ENCODE data around the gene ASS1.

The ASS1 gene

GRCh38 chr9:130537346-130538050 lies 92.7 kb downstream of the ASS1 start:
- no peak for DNase-seq

DNA sequence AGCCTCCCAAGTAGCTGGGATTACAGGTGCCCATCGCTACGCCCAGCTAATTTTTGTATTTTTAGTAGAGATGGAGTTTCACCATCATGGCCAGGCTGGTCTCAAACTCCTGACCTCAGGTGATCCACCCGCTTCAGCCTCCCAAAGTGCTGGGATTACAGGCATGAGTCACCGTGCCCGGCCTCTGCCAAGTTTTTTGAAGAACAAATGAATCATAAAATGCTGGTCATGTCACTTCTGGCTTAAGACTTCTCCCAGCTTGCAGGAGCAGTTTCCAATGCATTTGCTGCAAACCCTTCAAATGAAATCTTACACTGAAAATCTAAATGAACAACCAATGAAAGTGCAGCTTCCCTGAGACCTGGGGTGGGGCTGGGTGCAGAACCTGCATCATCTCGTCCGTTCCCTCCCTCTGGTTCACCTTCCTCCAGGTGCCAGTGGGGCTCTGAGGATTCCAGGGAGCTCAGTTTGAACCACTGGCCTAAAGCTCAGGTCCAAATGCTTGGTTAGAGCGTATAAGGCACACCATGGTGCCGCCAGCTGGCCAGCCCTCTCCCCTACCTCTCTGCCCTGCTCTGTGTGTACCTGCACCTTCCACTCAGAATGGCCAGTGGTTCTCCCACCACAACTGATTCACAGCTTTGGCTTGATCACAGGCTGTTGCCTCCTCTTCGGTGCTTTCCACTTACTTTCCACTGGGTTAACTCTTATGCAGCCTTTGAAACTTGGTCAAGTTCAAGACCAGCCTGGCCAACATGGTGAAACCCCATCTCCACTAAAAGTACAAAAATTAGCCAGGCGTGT lies 94.9 kb downstream of the ASS1 start:
- no peak for DNase-seq

DNA sequence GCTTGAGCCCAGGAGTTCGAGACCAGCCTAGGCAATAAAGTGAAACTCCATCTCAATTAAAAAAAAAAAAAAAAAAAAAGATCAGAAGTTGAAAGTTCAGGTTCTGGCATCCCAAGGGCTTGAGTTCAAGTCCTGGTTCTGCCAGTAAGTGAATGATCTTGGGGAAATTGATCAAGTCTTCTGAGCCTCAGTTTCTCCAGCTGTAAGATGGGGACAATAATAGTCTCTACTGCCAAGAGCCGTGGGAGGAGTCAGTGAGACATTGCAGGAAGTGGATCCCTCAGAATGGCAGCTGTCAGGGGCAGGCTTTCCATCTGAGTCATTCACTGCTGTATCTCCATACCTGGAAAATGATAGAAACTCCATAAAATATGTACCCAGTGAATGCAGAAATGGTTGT lies 96.8 kb downstream of the ASS1 start:
- DNase-seq, result no peak

GRCh38 chr9:130542038-130542437 lies 97.3 kb downstream of the ASS1 start:
- no peak for DNase-seq

- DNase-seq, result no peak
Measured at GRCh38 chr9:130542457-130543228, 97.9 kb downstream of the ASS1 start.

GRCh38 chr9:130543368-130543767 lies 98.6 kb downstream of the ASS1 start:
- DNase-seq, result no peak

GRCh38 chr9:130543859-130544258 lies 99.1 kb downstream of the ASS1 start:
- no peak for DNase-seq

- DNase-seq, result no peak
Measured at GRCh38 chr9:130544364-130544763, 99.6 kb downstream of the ASS1 start.

GRCh38 chr9:130548103-130548502 lies 103.3 kb downstream of the ASS1 start:
- DNase-seq, result no peak

DNA sequence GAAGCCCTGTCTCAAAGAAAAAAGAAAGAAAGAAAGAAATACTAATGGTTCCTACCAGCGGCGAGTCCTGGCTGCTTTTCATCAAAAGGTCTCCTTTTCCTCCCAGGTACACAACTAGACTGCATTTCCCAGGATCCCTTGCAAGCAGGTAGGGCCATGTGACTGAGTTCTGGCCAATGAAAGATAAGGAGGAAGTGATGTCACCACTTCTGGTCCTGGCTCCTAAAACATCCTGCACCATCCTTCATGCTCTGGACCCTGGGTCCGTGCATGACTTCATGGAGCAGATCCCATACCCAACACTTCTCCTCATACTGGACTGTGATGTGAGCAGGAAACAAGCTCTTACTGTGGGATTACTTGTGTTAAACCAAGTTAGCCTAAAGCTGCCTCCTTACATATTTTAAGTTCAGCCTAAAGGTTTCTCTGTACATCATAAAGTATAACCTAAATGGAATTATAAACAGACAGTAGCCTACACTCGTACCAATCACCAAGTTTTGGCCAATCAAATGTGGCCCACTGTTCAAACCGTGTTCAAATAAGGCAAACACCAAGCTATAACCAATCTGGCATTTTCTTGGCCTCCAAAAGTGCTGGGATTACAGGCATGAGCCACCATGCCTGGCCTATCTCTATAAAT lies 104.5 kb downstream of the ASS1 start:
- peak; percentile 47 for DNase-seq
